Spinal cord (tissue), 10 donors: ENCODE data around the gene ITPRIPL1. TPM values are rescaled to one million over a fixed set of nuclear protein-coding genes. Genes with fewer than 3 reads are reported as not detected.

Experiments used
- DNase-seq, 6 donors: peaks; one replicate each; pipeline versions ENCODE4 v3.0.0 to v3.0.0-alpha.2; 2013 to 2015; ENCODE audit warnings: low spot score in 6 of 6, low read depth in 4 of 6
- H3K27ac ChIP-seq: one replicate; pipeline ENCODE4 v1.5.1; 2013; ENCODE audit warnings: low read depth, low read length, control low read depth
- H3K27me3 ChIP-seq: one replicate; pipeline ENCODE4 v1.6.1; 2013; ENCODE audit warnings: low read length; ENCODE audit not compliant: control insufficient read depth, insufficient read depth
- H3K36me3 ChIP-seq: one replicate; pipeline ENCODE4 v1.6.1; 2013; ENCODE audit warnings: low read length; ENCODE audit not compliant: control insufficient read depth, insufficient read depth
- H3K4me1 ChIP-seq: one replicate; pipeline ENCODE4 v1.6.1; 2013; ENCODE audit warnings: low read length; ENCODE audit not compliant: control insufficient read depth, insufficient read depth
- H3K4me3 ChIP-seq: one replicate; pipeline ENCODE4 v1.5.1; 2013; ENCODE audit warnings: low read depth, low read length, control low read depth
- H3K9me3 ChIP-seq: one replicate; pipeline ENCODE4 v1.6.1; 2013; ENCODE audit warnings: low read length; ENCODE audit not compliant: control insufficient read depth, insufficient read depth
- WGBS: methylation state at CpG from one replicate; pipeline ENCODE4 v1.1.5; 2013; ENCODE audit warnings: missing lambda C conversion rate; ENCODE audit not compliant: insufficient coverage; 5-methylcytosine and 5-hydroxymethylcytosine counted together
- polyA plus RNA-seq, 2 donors: library from polyadenylated mRNA; unstranded; fragments of 120-200 nt; gene quantifications; one replicate each; pipeline ENCODE4 v1.2.1, GENCODE V29; 2013; ENCODE audit not compliant: insufficient read length in 2 of 2
- total RNA-seq, 2 donors: library from RNA; depleted of rRNA in 1 of 2; stranded (reverse); fragments of 120-200 nt in 1 of 2; fragments of >200 nt in 1 of 2; gene quantifications; one replicate each; pipeline versions ENCODE4 v1.2.3 to v1.2.4, GENCODE V29; 2013 to 2014
- donor health status: healthy.

The ITPRIPL1 gene
- total and polyA plus RNA-seq, 4 donors = 1.4 to 7.5 (median 2.2) TPM

GRCh38 chr2:96345868-96346462 lies 20.8 kb downstream of the ITPRIPL1 start:
- Histone ChIP-seq H3K27me3 (no peaks in the 10 kb centered on the region), H3K4me1 (no peaks in the 10 kb centered on the region), H3K9me3 (no peaks in the 10 kb centered on the region), H3K4me3 (no peak overlapping the region), H3K36me3 (peaks cover 10% of the 10 kb centered on the region), H3K27ac (no peak overlapping the region)
- 95% methylated on average over 6 of the region's 6 CpGs for WGBS
- DNase-seq = no peak

GRCh38 chr2:96347395-96347794 lies 22.3 kb downstream of the ITPRIPL1 start:
- Histone ChIP-seq H3K27me3 (no peaks in the 10 kb centered on the region), H3K27ac (no peak overlapping the region), H3K4me3 (no peak overlapping the region), H3K9me3 (no peaks in the 10 kb centered on the region), H3K4me1 (no peaks in the 10 kb centered on the region), H3K36me3 (peaks cover 10% of the 10 kb centered on the region)
- DNase-seq = no peak
- WGBS = 100% methylated on average over 1 of the region's 1 CpG

GRCh38 chr2:96353032-96353561 lies 28.0 kb downstream of the ITPRIPL1 start:
- DNase-seq = peak in 3 of 6 donors; percentile 14 to 80 (median 39)
- no peak overlapping the region for H3K4me3 ChIP-seq
- 59% methylated on average over 9 of the region's 9 CpGs for WGBS
- peak overlapping the region; percentile 78 for H3K27ac ChIP-seq
- peaks cover 3% of the 10 kb centered on the region for H3K36me3 ChIP-seq
- H3K9me3 ChIP-seq = no peaks in the 10 kb centered on the region
- peaks cover 5% of the 10 kb centered on the region for H3K4me1 ChIP-seq
- no peaks in the 10 kb centered on the region for H3K27me3 ChIP-seq

GRCh38 chr2:96353606-96354101 lies 28.5 kb downstream of the ITPRIPL1 start:
- Histone ChIP-seq H3K27ac (peak overlapping the region; percentile 78), H3K27me3 (no peaks in the 10 kb centered on the region), H3K36me3 (peaks cover 3% of the 10 kb centered on the region), H3K9me3 (no peaks in the 10 kb centered on the region), H3K4me3 (no peak overlapping the region), H3K4me1 (peaks cover 5% of the 10 kb centered on the region)
- DNase-seq = peak in 1 of 6 donors; percentile 56
- no CpG with 5 or more reads among the region's 4 CpGs for WGBS

- Histone ChIP-seq H3K4me3 (no peak overlapping the region), H3K27me3 (no peaks in the 10 kb centered on the region), H3K4me1 (peaks cover 5% of the 10 kb centered on the region), H3K27ac (peak overlapping the region; percentile 78), H3K9me3 (no peaks in the 10 kb centered on the region), H3K36me3 (peaks cover 3% of the 10 kb centered on the region)
- 91% methylated on average over 4 of the region's 4 CpGs for WGBS
- no peak for DNase-seq
Observed at GRCh38 chr2:96354492-96354891, 29.4 kb downstream of the ITPRIPL1 start.

GRCh38 chr2:96356889-96357288 lies 31.8 kb downstream of the ITPRIPL1 start:
- Histone ChIP-seq H3K27me3 (no peaks in the 10 kb centered on the region), H3K36me3 (no peaks in the 10 kb centered on the region), H3K9me3 (no peaks in the 10 kb centered on the region), H3K27ac (no peak overlapping the region), H3K4me3 (no peak overlapping the region), H3K4me1 (peaks cover 5% of the 10 kb centered on the region)
- 90% methylated on average over 5 of the region's 6 CpGs for WGBS
- DNase-seq = peak in 1 of 6 donors; percentile 6

GRCh38 chr2:96359310-96359709 lies 34.2 kb downstream of the ITPRIPL1 start:
- peak in 1 of 6 donors; percentile 24 for DNase-seq
- Histone ChIP-seq H3K27ac (no peak overlapping the region), H3K27me3 (no peaks in the 10 kb centered on the region), H3K4me1 (no peaks in the 10 kb centered on the region), H3K4me3 (no peak overlapping the region), H3K36me3 (no peaks in the 10 kb centered on the region), H3K9me3 (no peaks in the 10 kb centered on the region)
- WGBS = 75% methylated on average over 2 of the region's 2 CpGs

- no peak overlapping the region for H3K4me3 ChIP-seq
- DNase-seq = no peak
- no peaks in the 10 kb centered on the region for H3K27me3 ChIP-seq
- no peaks in the 10 kb centered on the region for H3K9me3 ChIP-seq
- WGBS = no CpG with 5 or more reads among the region's 1 CpG
- no peaks in the 10 kb centered on the region for H3K36me3 ChIP-seq
- H3K4me1 ChIP-seq = no peaks in the 10 kb centered on the region
- H3K27ac ChIP-seq = no peak overlapping the region
Observed at GRCh38 chr2:96359866-96360265, 34.7 kb downstream of the ITPRIPL1 start.

- Histone ChIP-seq H3K27ac (no peak overlapping the region), H3K36me3 (no peaks in the 10 kb centered on the region), H3K9me3 (no peaks in the 10 kb centered on the region), H3K4me1 (no peaks in the 10 kb centered on the region), H3K4me3 (no peak overlapping the region), H3K27me3 (no peaks in the 10 kb centered on the region)
- no CpG with 5 or more reads among the region's 2 CpGs for WGBS
- DNase-seq = no peak
Observed at GRCh38 chr2:96361751-96362150, 36.6 kb downstream of the ITPRIPL1 start.

GRCh38 chr2:96369186-96369585 lies 44.1 kb downstream of the ITPRIPL1 start:
- WGBS = no CpG with 5 or more reads among the region's 2 CpGs
- DNase-seq = no peak
- no peaks in the 10 kb centered on the region for H3K9me3 ChIP-seq
- no peak overlapping the region for H3K4me3 ChIP-seq
- peaks cover 11% of the 10 kb centered on the region for H3K36me3 ChIP-seq
- H3K27ac ChIP-seq = no peak overlapping the region
- H3K4me1 ChIP-seq = no peaks in the 10 kb centered on the region
- no peaks in the 10 kb centered on the region for H3K27me3 ChIP-seq
